Neuronal stem cell (in vitro differentiated cells): Measurements from ENCODE around the gene TMEM181.
A peak's percentile ranks its signal among the peaks of the same experiment; 100 is the strongest.

Source experiments
- DNase-seq: peaks from one replicate; pipeline ENCODE4 v3.0.0-alpha.2; 2013; ENCODE audit warnings: low spot score
- H2AFZ ChIP-seq: one replicate; pipeline ENCODE4 v1.6.1; 2013; ENCODE audit warnings: mild to moderate bottlenecking, low read length, inconsistent platforms
- H2AK5ac ChIP-seq: 2 replicates; pipeline ENCODE4 v1.6.1; 2013; ENCODE audit warnings: low read depth, mild to moderate bottlenecking, inconsistent platforms, low read length, moderate library complexity, mixed read lengths
- H2BK120ac ChIP-seq: 2 replicates; pipeline ENCODE4 v1.6.1; 2013; ENCODE audit warnings: low read depth, mild to moderate bottlenecking, inconsistent platforms, low read length, moderate library complexity, mixed read lengths
- H2BK12ac ChIP-seq: one replicate; pipeline ENCODE4 v1.6.1; 2013; ENCODE audit warnings: low read length, inconsistent platforms
- H2BK15ac ChIP-seq: 2 replicates; pipeline ENCODE4 v1.6.1; 2013; ENCODE audit warnings: mild to moderate bottlenecking, low read length, inconsistent platforms, mixed read lengths
- H2BK5ac ChIP-seq: one replicate; pipeline ENCODE4 v1.6.1; 2013; ENCODE audit warnings: inconsistent platforms, mild to moderate bottlenecking, low read length, moderate library complexity
- H3K14ac ChIP-seq: one replicate; pipeline ENCODE4 v1.6.1; 2013; ENCODE audit warnings: low read length, inconsistent platforms
- H3K18ac ChIP-seq: 2 replicates; pipeline ENCODE4 v1.6.1; 2013; ENCODE audit warnings: low read length, inconsistent platforms
- H3K23ac ChIP-seq: 2 replicates; pipeline ENCODE4 v1.6.1; 2013; ENCODE audit warnings: low read depth, mild to moderate bottlenecking, mixed read lengths, low read length, inconsistent platforms; ENCODE audit not compliant: poor library complexity
- H3K27ac ChIP-seq: replicated peaks from 3 replicates; pipeline ENCODE4 v1.5.1; 2013; ENCODE audit warnings: low read length, inconsistent platforms
- H3K27me3 ChIP-seq, 3 experiments: 2 replicates each; pipeline ENCODE4 v1.6.1; 2013; ENCODE audit warnings: low read length in 3 of 3, mild to moderate bottlenecking in 2 of 3, inconsistent platforms in 1 of 3, low read depth in 1 of 3, mixed read lengths in 1 of 3, moderate library complexity in 1 of 3; ENCODE audit not compliant: control insufficient read depth in 3 of 3, insufficient read depth in 3 of 3
- H3K36me3 ChIP-seq, 2 donors: replicated peaks in 1 of 2; 2 replicates each; pipeline ENCODE4 v1.6.1; 2013; ENCODE audit warnings: low read length in 2 of 2; ENCODE audit not compliant: control insufficient read depth in 2 of 2, insufficient read depth in 2 of 2
- H3K4ac ChIP-seq: 2 replicates; pipeline ENCODE4 v1.6.1; 2013; ENCODE audit warnings: inconsistent platforms, mild to moderate bottlenecking, low read length, moderate library complexity
- H3K4me1 ChIP-seq, 2 donors: 1 replicate in 1 of 2; 2 replicates in 1 of 2; pipeline ENCODE4 v1.6.1; 2013; ENCODE audit warnings: low read length in 2 of 2, low read depth in 1 of 2; ENCODE audit not compliant: control insufficient read depth in 2 of 2, insufficient read depth in 1 of 2
- H3K4me2 ChIP-seq: one replicate; pipeline ENCODE4 v1.6.1; 2013; ENCODE audit warnings: mild to moderate bottlenecking, low read length, inconsistent platforms; ENCODE audit not compliant: insufficient read depth, poor library complexity, severe bottlenecking
- H3K4me3 ChIP-seq, 2 donors: 2 replicates each; pipeline ENCODE4 v1.5.1; 2013; ENCODE audit warnings: low read length in 2 of 2, mild to moderate bottlenecking in 2 of 2, inconsistent platforms in 1 of 2, moderate library complexity in 1 of 2
- H3K79me1 ChIP-seq: one replicate; pipeline ENCODE4 v1.6.1; 2013; ENCODE audit warnings: low read depth, mild to moderate bottlenecking, inconsistent platforms, low read length, moderate library complexity
- H3K9ac ChIP-seq: one replicate; pipeline ENCODE4 v1.6.1; 2013; ENCODE audit warnings: mild to moderate bottlenecking, low read depth, low read length, inconsistent platforms; ENCODE audit not compliant: poor library complexity
- H3K9me3 ChIP-seq, 2 donors: replicated peaks in 1 of 2; 2 replicates each; pipeline versions ENCODE3 to v1.6.1; 2013; ENCODE audit warnings: low read length in 2 of 2, mild to moderate bottlenecking in 2 of 2, inconsistent platforms in 1 of 2, low read depth in 1 of 2, mixed read lengths in 1 of 2, moderate library complexity in 1 of 2; ENCODE audit not compliant: control insufficient read depth in 2 of 2, insufficient read depth in 1 of 2
- H4K8ac ChIP-seq: one replicate; pipeline ENCODE4 v1.6.1; 2013; ENCODE audit warnings: low read depth, mild to moderate bottlenecking, inconsistent platforms, low read length, moderate library complexity
- H4K91ac ChIP-seq: one replicate; pipeline ENCODE4 v1.6.1; 2013; ENCODE audit warnings: low read length, low read depth, mild to moderate bottlenecking, inconsistent platforms; ENCODE audit not compliant: poor library complexity
- WGBS, 2 donors: extraction: QIAGEN DNeasy Blood & Tissue Kit; methylation state at CpG; one replicate each; pipeline ENCODE4 v1.1.7; 2013; ENCODE audit warnings: missing lambda C conversion rate in 2 of 2, mixed read lengths in 1 of 2; ENCODE audit not compliant: insufficient read length in 2 of 2, insufficient replicate concordance in 1 of 2; ENCODE audit errors: extremely low coverage in 2 of 2; 5-methylcytosine and 5-hydroxymethylcytosine counted together

The TMEM181 gene

GRCh38 chr6:158528826-158529225, 31.1 kb upstream of the TMEM181 start:
- H3K14ac ChIP-seq = no peak overlapping the region
- no peak overlapping the region for H3K27ac ChIP-seq
- no peak overlapping the region for H3K4ac ChIP-seq
- H3K4me3 ChIP-seq = no peak overlapping the region
- no peak overlapping the region for H2BK15ac ChIP-seq
- H4K8ac ChIP-seq = no peak overlapping the region
- peaks cover 0 to 4% of the 10 kb centered on the region in 2 donors for H3K9me3 ChIP-seq
- H3K79me1 ChIP-seq = no peaks in the 10 kb centered on the region
- no peaks in the 10 kb centered on the region for H3K27me3 ChIP-seq
- no peaks in the 10 kb centered on the region for H3K36me3 ChIP-seq
- H3K4me2 ChIP-seq = no peak overlapping the region
- no peak overlapping the region for H2BK120ac ChIP-seq
- no CpG with 5 or more reads among the region's 6 CpGs for WGBS, 2 donors
- no peak overlapping the region for H3K9ac ChIP-seq
- no peak overlapping the region for H2BK12ac ChIP-seq
- H2AFZ ChIP-seq = no peak overlapping the region
- no peak for DNase-seq
- H4K91ac ChIP-seq = no peak overlapping the region
- H2AK5ac ChIP-seq = no peak overlapping the region
- H3K18ac ChIP-seq = no peak overlapping the region
- no peaks in the 10 kb centered on the region for H3K4me1 ChIP-seq
- no peak overlapping the region for H2BK5ac ChIP-seq
- H3K23ac ChIP-seq = no peak overlapping the region

- H2BK120ac ChIP-seq = no peak overlapping the region
- no peak overlapping the region for H3K14ac ChIP-seq
- no peak overlapping the region for H2BK12ac ChIP-seq
- H3K23ac ChIP-seq = no peak overlapping the region
- H3K4ac ChIP-seq = no peak overlapping the region
- no peak overlapping the region for H3K18ac ChIP-seq
- H2BK15ac ChIP-seq = no peak overlapping the region
- no peaks in the 10 kb centered on the region for H3K79me1 ChIP-seq
- H3K9ac ChIP-seq = no peak overlapping the region
- no peak overlapping the region for H2BK5ac ChIP-seq
- H3K27ac ChIP-seq = no peak overlapping the region
- H3K27me3 ChIP-seq = no peaks in the 10 kb centered on the region
- H3K9me3 ChIP-seq = no peaks in the 10 kb centered on the region
- no peak overlapping the region for H4K91ac ChIP-seq
- H3K4me3 ChIP-seq = no peak overlapping the region
- no peak overlapping the region for H2AFZ ChIP-seq
- H4K8ac ChIP-seq = no peak overlapping the region
- H3K36me3 ChIP-seq = no peaks in the 10 kb centered on the region
- WGBS, 2 donors = no CpG with 5 or more reads among the region's 8 CpGs
- no peak overlapping the region for H2AK5ac ChIP-seq
- H3K4me2 ChIP-seq = no peak overlapping the region
- DNase-seq = no peak
- H3K4me1 ChIP-seq = no peaks in the 10 kb centered on the region
Measured at GRCh38 chr6:158529629-158530028, 30.3 kb upstream of the TMEM181 start.

GRCh38 chr6:158531566-158531965, 28.3 kb upstream of the TMEM181 start:
- Histone ChIP-seq H3K9ac (no peak overlapping the region), H4K91ac (no peak overlapping the region), H4K8ac (no peak overlapping the region), H2BK15ac (no peak overlapping the region), H3K18ac (no peak overlapping the region), H3K27ac (no peak overlapping the region), H3K4me1 (peaks cover 1 to 4% of the 10 kb centered on the region in 2 donors), H3K4ac (no peak overlapping the region), H3K14ac (no peak overlapping the region), H3K36me3 (no peaks in the 10 kb centered on the region), H3K27me3 (peaks cover 0 to 4% (median 0%) of the 10 kb centered on the region in 3 experiments), H2AFZ (no peak overlapping the region), H2BK120ac (no peak overlapping the region), H3K9me3 (peaks cover 0 to 2% of the 10 kb centered on the region in 2 donors), H3K4me2 (no peak overlapping the region), H2AK5ac (no peak overlapping the region), H2BK5ac (no peak overlapping the region), H3K79me1 (no peaks in the 10 kb centered on the region), H2BK12ac (no peak overlapping the region), H3K4me3 (peak overlapping the region in 1 of 2 donors; percentile 3), H3K23ac (no peak overlapping the region)
- no peak for DNase-seq
- no CpG with 5 or more reads among the region's 4 CpGs for WGBS, 2 donors

GRCh38 chr6:158531970-158532369, 27.9 kb upstream of the TMEM181 start:
- H3K9ac ChIP-seq = no peak overlapping the region
- no peak overlapping the region for H3K4ac ChIP-seq
- H3K18ac ChIP-seq = no peak overlapping the region
- H3K27ac ChIP-seq = no peak overlapping the region
- no peak overlapping the region for H2AFZ ChIP-seq
- H3K9me3 ChIP-seq = peaks cover 0 to 2% of the 10 kb centered on the region in 2 donors
- no peak overlapping the region for H3K14ac ChIP-seq
- no peak overlapping the region for H2BK5ac ChIP-seq
- H3K4me1 ChIP-seq = peaks cover 1 to 4% of the 10 kb centered on the region in 2 donors
- H3K23ac ChIP-seq = no peak overlapping the region
- H3K79me1 ChIP-seq = no peaks in the 10 kb centered on the region
- DNase-seq = no peak
- H2AK5ac ChIP-seq = no peak overlapping the region
- no peak overlapping the region for H2BK15ac ChIP-seq
- no peaks in the 10 kb centered on the region for H3K36me3 ChIP-seq
- H3K4me3 ChIP-seq = no peak overlapping the region
- H2BK12ac ChIP-seq = no peak overlapping the region
- H4K91ac ChIP-seq = no peak overlapping the region
- no peak overlapping the region for H3K4me2 ChIP-seq
- WGBS, 2 donors = no CpG with 5 or more reads among the region's 2 CpGs
- H2BK120ac ChIP-seq = no peak overlapping the region
- no peak overlapping the region for H4K8ac ChIP-seq
- peaks cover 0 to 4% (median 0%) of the 10 kb centered on the region in 3 experiments for H3K27me3 ChIP-seq
